Activated T-cell treated with anti-CD3 and anti-CD28 coated beads for 1 hour (primary cell): Measurements from ENCODE around the gene ADARB2.
"Not testable (repeated sequence)": the region's sequence is repeated elsewhere in the genome, so short reads cannot be mapped to it uniquely, and the experiment has no call there.

Source experiments
- DNase-seq: peaks from one replicate; pipeline ENCODE4 v3.0.0-alpha.2; 2020; ENCODE audit warnings: low read depth

Gene ADARB2

GRCh38 chr10:1641402-1641801 lies 95.9 kb downstream of the ADARB2 start:
- no peak for DNase-seq

GRCh38 chr10:1638889-1639419 lies 98.4 kb downstream of the ADARB2 start:
- DNase-seq: no peak

- DNase-seq: no peak
Observed at GRCh38 chr10:1635340-1635739, 102.0 kb downstream of the ADARB2 start.

GRCh38 chr10:1634239-1634638 lies 103.1 kb downstream of the ADARB2 start:
- no peak for DNase-seq

- no peak for DNase-seq
Observed at GRCh38 chr10:1633783-1634182, 103.5 kb downstream of the ADARB2 start.

GRCh38 chr10:1632596-1632995 lies 104.7 kb downstream of the ADARB2 start:
- no peak for DNase-seq

- no peak for DNase-seq
Observed at GRCh38 chr10:1632141-1632540, 105.2 kb downstream of the ADARB2 start.

GRCh38 chr10:1631282-1631681 lies 106.0 kb downstream of the ADARB2 start:
- no peak for DNase-seq

- DNase-seq: no peak
Observed at GRCh38 chr10:1630304-1630703, 107.0 kb downstream of the ADARB2 start.

- DNase-seq: no peak
Observed at GRCh38 chr10:1629326-1630198, 107.8 kb downstream of the ADARB2 start.

- DNase-seq: no peak
Observed at GRCh38 chr10:1628757-1629156, 108.6 kb downstream of the ADARB2 start.

GRCh38 chr10:1627945-1628344 lies 109.4 kb downstream of the ADARB2 start:
- DNase-seq: no peak

- no peak for DNase-seq
Observed at GRCh38 chr10:1626835-1627234, 110.5 kb downstream of the ADARB2 start.

- DNase-seq: no peak
Observed at GRCh38 chr10:1626410-1626809, 110.9 kb downstream of the ADARB2 start.

GRCh38 chr10:1625731-1626130 lies 111.6 kb downstream of the ADARB2 start:
- no peak for DNase-seq

GRCh38 chr10:1625079-1625478 lies 112.2 kb downstream of the ADARB2 start:
- DNase-seq: no peak

- DNase-seq: no peak
Observed at GRCh38 chr10:1624240-1624639, 113.1 kb downstream of the ADARB2 start.

- no peak for DNase-seq
Observed at GRCh38 chr10:1620803-1621202, 116.5 kb downstream of the ADARB2 start.

- not testable (repeated sequence) for DNase-seq
Observed at GRCh38 chr10:1617376-1618317, 119.7 kb downstream of the ADARB2 start.

- DNase-seq: not testable (repeated sequence)
Observed at GRCh38 chr10:1616701-1617100, 120.6 kb downstream of the ADARB2 start.

GRCh38 chr10:1615186-1615954 lies 122.0 kb downstream of the ADARB2 start:
- no peak for DNase-seq

GRCh38 chr10:1613511-1613910 lies 123.8 kb downstream of the ADARB2 start:
- DNase-seq: no peak
